ENCODE data around the gene ASB6. TPM values are rescaled to one million over a fixed set of nuclear protein-coding genes. Genes with fewer than 3 reads are reported as not detected.

Gene ASB6
- total and polyA plus RNA-seq, 4 donors, result 6.0 to 20.8 (median 18.1) TPM

- WGBS, 2 donors, result 86 to 90% methylated on average over 17 of the region's 17 CpGs
- H3K36me3 ChIP-seq (ENCODE audit: control insufficient read depth in 1 of 2, insufficient read depth in 2 of 2, low read length in 1 of 2), result no peaks in the 10 kb centered on the region
- no peak overlapping the region for H3K4me3 ChIP-seq (ENCODE audit: low read length in 2 of 2)
- H3K4me1 ChIP-seq (ENCODE audit: control insufficient read depth in 1 of 2, insufficient read depth in 2 of 2, low read length in 2 of 2), result no peaks in the 10 kb centered on the region
- H3K27me3 ChIP-seq (ENCODE audit: control insufficient read depth in 1 of 2, insufficient read depth in 2 of 2, low read length in 1 of 2), result no peaks in the 10 kb centered on the region
- intact Hi-C loops (cut with DNase I), result loop anchor here (5.0 kb wide), 2 partner anchors 52 to 77 kb away; no protein-coding TSS in a partner anchor
- ATAC-seq (ENCODE audit: low FRiP score) (no peak), DNase-seq (no peak)
- no peaks in the 10 kb centered on the region for H3K9me3 ChIP-seq (ENCODE audit: control insufficient read depth, low read length)
- no peak overlapping the region for H3K27ac ChIP-seq (ENCODE audit: low read depth in 1 of 2, low read length in 2 of 2)
Observed at GRCh38 chr9:129644902-129645301, 3.0 kb upstream of the ASB6 start.

- no peak for ATAC-seq (ENCODE audit: low FRiP score)
- 82 to 83% methylated on average over 11 of the region's 11 CpGs for WGBS, 2 donors
- Histone ChIP-seq H3K4me3 (ENCODE audit: low read length in 2 of 2) (no peak overlapping the region), H3K9me3 (ENCODE audit: control insufficient read depth, low read length) (no peaks in the 10 kb centered on the region), H3K36me3 (ENCODE audit: control insufficient read depth in 1 of 2, insufficient read depth in 2 of 2, low read length in 1 of 2) (no peaks in the 10 kb centered on the region), H3K27me3 (ENCODE audit: control insufficient read depth in 1 of 2, insufficient read depth in 2 of 2, low read length in 1 of 2) (no peaks in the 10 kb centered on the region), H3K27ac (ENCODE audit: low read depth in 1 of 2, low read length in 2 of 2) (no peak overlapping the region), H3K4me1 (ENCODE audit: control insufficient read depth in 1 of 2, insufficient read depth in 2 of 2, low read length in 2 of 2) (no peaks in the 10 kb centered on the region)
- intact Hi-C loops (cut with DNase I), result loop anchor here in 1 of 2 donors (5.0 kb wide), 1 partner anchor 78 kb away; no protein-coding TSS in a partner anchor
- no peak for DNase-seq
Observed at GRCh38 chr9:129644365-129644764, 2.4 kb upstream of the ASB6 start.

DNA sequence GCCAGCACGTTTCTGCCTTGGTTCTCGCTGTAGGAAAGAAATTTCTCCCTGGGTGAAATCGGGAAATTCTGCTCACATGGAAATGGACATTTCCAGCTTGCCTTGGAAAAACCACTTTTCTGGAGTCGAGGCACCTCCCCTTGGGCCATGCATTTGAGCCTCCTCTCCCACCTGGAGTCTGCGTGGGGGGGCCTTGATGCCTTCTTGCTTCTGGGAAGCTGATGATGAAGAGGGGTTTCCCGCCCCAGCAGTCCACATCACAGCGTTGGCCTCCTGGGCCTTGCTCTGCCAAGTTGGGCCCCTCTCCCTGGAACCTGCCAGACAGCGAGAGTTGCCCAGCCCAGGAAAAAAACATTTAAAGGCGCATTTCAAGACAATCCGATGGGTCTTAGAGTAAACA is 1.8 kb upstream of the ASB6 start:
- no peak overlapping the region for H3K27ac ChIP-seq (ENCODE audit: low read depth in 1 of 2, low read length in 2 of 2)
- H3K4me3 ChIP-seq (ENCODE audit: low read length in 2 of 2), result no peak overlapping the region
- no peaks in the 10 kb centered on the region for H3K9me3 ChIP-seq (ENCODE audit: control insufficient read depth, low read length)
- H3K4me1 ChIP-seq (ENCODE audit: control insufficient read depth in 1 of 2, insufficient read depth in 2 of 2, low read length in 2 of 2), result no peaks in the 10 kb centered on the region
- intact Hi-C loops (cut with DNase I), result loop anchor here in 1 of 2 donors (5.0 kb wide), 1 partner anchor 79 kb away; no protein-coding TSS in a partner anchor
- DNase-seq (no peak), ATAC-seq (ENCODE audit: low FRiP score) (no peak)
- no peaks in the 10 kb centered on the region for H3K36me3 ChIP-seq (ENCODE audit: control insufficient read depth in 1 of 2, insufficient read depth in 2 of 2, low read length in 1 of 2)
- H3K27me3 ChIP-seq (ENCODE audit: control insufficient read depth in 1 of 2, insufficient read depth in 2 of 2, low read length in 1 of 2), result no peaks in the 10 kb centered on the region
- WGBS, 2 donors, result 79 to 84% methylated on average over 10 of the region's 10 CpGs

DNA sequence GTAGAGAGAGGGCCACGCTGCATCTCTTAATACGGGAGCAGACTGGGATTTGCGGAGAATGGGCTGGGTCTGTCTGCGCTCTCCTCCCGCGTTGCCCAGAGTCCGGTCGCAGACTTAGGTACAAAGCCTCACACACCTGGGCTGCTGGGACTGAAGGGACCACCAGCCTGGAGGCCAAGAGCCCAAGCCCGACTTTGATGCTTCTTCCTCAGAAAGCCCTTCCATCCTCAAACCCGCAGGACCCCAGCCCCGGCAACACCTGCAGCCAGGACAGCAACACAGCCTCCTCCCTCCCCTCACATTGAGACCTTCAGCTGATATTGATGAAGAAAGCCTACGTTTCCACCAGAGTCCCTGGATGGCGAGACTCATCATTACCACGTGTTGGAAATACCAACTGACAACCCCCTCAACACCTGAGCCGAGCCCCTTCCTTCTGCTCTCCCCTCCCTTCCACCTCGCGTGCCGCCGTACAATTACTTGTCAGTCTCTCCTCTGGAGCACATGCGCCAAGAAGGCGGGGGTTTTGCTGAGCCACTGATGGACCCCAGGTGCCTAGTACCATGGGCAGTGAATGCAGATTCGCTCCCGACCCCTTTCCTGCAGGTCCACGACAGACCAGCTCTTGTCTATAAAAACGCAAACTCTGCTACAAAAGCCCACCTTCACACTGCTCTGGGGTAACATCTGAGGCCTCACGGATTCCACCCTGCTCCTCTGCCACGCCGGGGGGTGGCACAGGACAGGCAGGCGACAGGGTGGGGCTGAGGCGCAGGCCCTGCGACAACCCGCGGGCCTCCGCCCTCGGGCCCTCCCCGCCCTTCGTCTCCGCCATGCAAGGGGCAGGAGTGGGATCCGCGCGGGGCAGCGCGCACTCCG is 841 bp downstream of the ASB6 start:
- peak overlapping the region; percentile 70 to 86 for H3K4me3 ChIP-seq (ENCODE audit: low read length in 2 of 2)
- WGBS, 2 donors, result 17 to 19% methylated on average over 44 of the region's 44 CpGs
- peaks cover 0 to 7% of the 10 kb centered on the region in 2 donors for H3K36me3 ChIP-seq (ENCODE audit: control insufficient read depth in 1 of 2, insufficient read depth in 2 of 2, low read length in 1 of 2)
- H3K27me3 ChIP-seq (ENCODE audit: control insufficient read depth in 1 of 2, insufficient read depth in 2 of 2, low read length in 1 of 2), result no peaks in the 10 kb centered on the region
- no peak overlapping the region for H3K27ac ChIP-seq (ENCODE audit: low read depth in 1 of 2, low read length in 2 of 2)
- H3K4me1 ChIP-seq (ENCODE audit: control insufficient read depth in 1 of 2, insufficient read depth in 2 of 2, low read length in 2 of 2), result no peaks in the 10 kb centered on the region
- ATAC-seq (ENCODE audit: low FRiP score), result no peak
- intact Hi-C loops (cut with DNase I), result loop anchor here in 1 of 2 donors (5.0 kb wide), 1 partner anchor 81 kb away; no protein-coding TSS in a partner anchor
- DNase-seq, result no peak
- no peaks in the 10 kb centered on the region for H3K9me3 ChIP-seq (ENCODE audit: control insufficient read depth, low read length)

DNA sequence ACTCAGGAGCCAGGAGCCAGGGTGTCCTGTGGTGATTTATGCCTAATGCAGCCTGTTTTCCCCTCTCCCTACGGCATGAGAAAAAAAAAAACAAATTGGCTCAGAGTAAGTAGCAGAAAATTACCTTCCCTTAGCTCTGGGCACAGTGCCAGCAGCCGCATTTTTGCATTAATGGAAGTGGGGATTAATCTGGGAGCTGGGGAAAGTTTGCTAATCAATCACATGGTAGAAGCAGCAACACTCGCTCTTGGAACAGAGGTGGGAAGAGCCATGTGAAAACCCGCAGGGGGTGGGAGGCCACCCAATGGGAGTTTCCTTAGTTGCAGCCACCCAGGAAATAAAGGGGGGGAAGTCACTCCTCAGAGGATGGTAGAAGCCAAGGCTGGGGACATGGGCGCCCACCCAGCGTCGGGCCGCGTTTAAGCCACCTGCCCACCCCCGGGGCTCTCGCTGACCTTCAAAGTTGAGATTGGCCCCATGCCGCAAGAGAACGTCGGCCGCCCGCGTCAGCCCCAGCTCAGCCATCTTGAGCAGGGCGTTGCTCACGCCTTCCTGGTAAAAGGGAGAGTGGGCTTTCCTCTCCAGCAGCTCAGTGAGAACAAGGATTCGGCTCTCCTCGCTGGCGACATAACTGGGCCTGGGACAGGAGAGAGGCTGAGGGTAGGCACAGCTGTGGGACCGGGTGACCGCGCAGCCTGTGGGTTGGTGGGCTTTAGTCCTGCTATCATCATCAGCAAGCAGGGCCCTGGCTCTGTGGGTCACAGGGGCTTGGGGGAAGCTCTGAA is 1.7 kb downstream of the ASB6 start:
- H3K9me3 ChIP-seq (ENCODE audit: control insufficient read depth, low read length), result no peaks in the 10 kb centered on the region
- H3K4me1 ChIP-seq (ENCODE audit: control insufficient read depth in 1 of 2, insufficient read depth in 2 of 2, low read length in 2 of 2), result no peaks in the 10 kb centered on the region
- intact Hi-C loops (cut with DNase I), result loop anchor here in 1 of 2 donors (5.0 kb wide), 1 partner anchor 82 kb away; no protein-coding TSS in a partner anchor
- no peak overlapping the region for H3K27ac ChIP-seq (ENCODE audit: low read depth in 1 of 2, low read length in 2 of 2)
- no peak overlapping the region for H3K4me3 ChIP-seq (ENCODE audit: low read length in 2 of 2)
- no peak for ATAC-seq (ENCODE audit: low FRiP score)
- DNase-seq, result no peak
- H3K27me3 ChIP-seq (ENCODE audit: control insufficient read depth in 1 of 2, insufficient read depth in 2 of 2, low read length in 1 of 2), result no peaks in the 10 kb centered on the region
- peaks cover 0 to 9% of the 10 kb centered on the region in 2 donors for H3K36me3 ChIP-seq (ENCODE audit: control insufficient read depth in 1 of 2, insufficient read depth in 2 of 2, low read length in 1 of 2)
- 63 to 64% methylated on average over 25 of the region's 25 CpGs for WGBS, 2 donors

DNA sequence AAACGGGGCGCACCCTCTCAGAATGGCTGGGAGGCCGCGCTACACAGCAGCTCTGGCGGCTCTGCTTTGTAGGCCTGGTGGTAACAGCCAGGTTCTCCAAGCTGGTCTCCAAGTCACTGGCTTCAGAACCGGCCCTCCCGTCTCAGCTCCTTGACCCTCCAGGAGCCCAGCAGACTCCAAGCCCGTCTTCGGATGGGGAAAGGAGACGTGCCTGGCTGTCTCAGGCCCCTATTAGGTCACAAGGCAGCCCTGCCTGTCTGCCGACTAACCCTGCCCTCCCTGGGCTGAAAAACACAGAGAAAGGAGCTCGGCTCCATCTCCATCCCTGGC is 2.2 kb downstream of the ASB6 start:
- no peak overlapping the region for H3K27ac ChIP-seq (ENCODE audit: low read depth in 1 of 2, low read length in 2 of 2)
- no peaks in the 10 kb centered on the region for H3K9me3 ChIP-seq (ENCODE audit: control insufficient read depth, low read length)
- intact Hi-C loops (cut with DNase I), result loop anchor here in 1 of 2 donors (5.0 kb wide), 1 partner anchor 83 kb away; no protein-coding TSS in a partner anchor
- H3K27me3 ChIP-seq (ENCODE audit: control insufficient read depth in 1 of 2, insufficient read depth in 2 of 2, low read length in 1 of 2), result no peaks in the 10 kb centered on the region
- H3K4me3 ChIP-seq (ENCODE audit: low read length in 2 of 2), result no peak overlapping the region
- H3K4me1 ChIP-seq (ENCODE audit: control insufficient read depth in 1 of 2, insufficient read depth in 2 of 2, low read length in 2 of 2), result no peaks in the 10 kb centered on the region
- DNase-seq (no peak), ATAC-seq (ENCODE audit: low FRiP score) (no peak)
- WGBS, 2 donors, result 53 to 57% methylated on average over 12 of the region's 12 CpGs
- H3K36me3 ChIP-seq (ENCODE audit: control insufficient read depth in 1 of 2, insufficient read depth in 2 of 2, low read length in 1 of 2), result peaks cover 0 to 12% of the 10 kb centered on the region in 2 donors

GRCh38 chr9:129639034-129639630 is 2.8 kb downstream of the ASB6 start:
- intact Hi-C loops (cut with DNase I), result no loop called here
- no peaks in the 10 kb centered on the region for H3K4me1 ChIP-seq (ENCODE audit: control insufficient read depth in 1 of 2, insufficient read depth in 2 of 2, low read length in 2 of 2)
- DNase-seq, result no peak
- no peak overlapping the region for H3K4me3 ChIP-seq (ENCODE audit: low read length in 2 of 2)
- H3K36me3 ChIP-seq (ENCODE audit: control insufficient read depth in 1 of 2, insufficient read depth in 2 of 2, low read length in 1 of 2), result peaks cover 0 to 14% of the 10 kb centered on the region in 2 donors
- H3K9me3 ChIP-seq (ENCODE audit: control insufficient read depth, low read length), result no peaks in the 10 kb centered on the region
- 79 to 85% methylated on average over 17 of the region's 17 CpGs for WGBS, 2 donors
- ATAC-seq (ENCODE audit: low FRiP score), result no peak
- H3K27ac ChIP-seq (ENCODE audit: low read depth in 1 of 2, low read length in 2 of 2), result no peak overlapping the region
- H3K27me3 ChIP-seq (ENCODE audit: control insufficient read depth in 1 of 2, insufficient read depth in 2 of 2, low read length in 1 of 2), result no peaks in the 10 kb centered on the region

- no peaks in the 10 kb centered on the region for H3K4me1 ChIP-seq (ENCODE audit: control insufficient read depth in 1 of 2, insufficient read depth in 2 of 2, low read length in 2 of 2)
- DNase-seq (no peak), ATAC-seq (ENCODE audit: low FRiP score) (no peak)
- no peak overlapping the region for H3K4me3 ChIP-seq (ENCODE audit: low read length in 2 of 2)
- intact Hi-C loops (cut with DNase I), result no loop called here
- no peaks in the 10 kb centered on the region for H3K27me3 ChIP-seq (ENCODE audit: control insufficient read depth in 1 of 2, insufficient read depth in 2 of 2, low read length in 1 of 2)
- no peak overlapping the region for H3K27ac ChIP-seq (ENCODE audit: low read depth in 1 of 2, low read length in 2 of 2)
- 74 to 75% methylated on average over 29 of the region's 29 CpGs for whole genome bisulfite sequencing, 2 donors
- H3K36me3 ChIP-seq (ENCODE audit: control insufficient read depth in 1 of 2, insufficient read depth in 2 of 2, low read length in 1 of 2), result peaks cover 0 to 18% of the 10 kb centered on the region in 2 donors
- no peaks in the 10 kb centered on the region for H3K9me3 ChIP-seq (ENCODE audit: control insufficient read depth, low read length)
Observed at GRCh38 chr9:129637673-129638439, 4.1 kb downstream of the ASB6 start.
